Measurements from ENCODE around the gene ANGPTL5.

The ANGPTL5 gene

DNA sequence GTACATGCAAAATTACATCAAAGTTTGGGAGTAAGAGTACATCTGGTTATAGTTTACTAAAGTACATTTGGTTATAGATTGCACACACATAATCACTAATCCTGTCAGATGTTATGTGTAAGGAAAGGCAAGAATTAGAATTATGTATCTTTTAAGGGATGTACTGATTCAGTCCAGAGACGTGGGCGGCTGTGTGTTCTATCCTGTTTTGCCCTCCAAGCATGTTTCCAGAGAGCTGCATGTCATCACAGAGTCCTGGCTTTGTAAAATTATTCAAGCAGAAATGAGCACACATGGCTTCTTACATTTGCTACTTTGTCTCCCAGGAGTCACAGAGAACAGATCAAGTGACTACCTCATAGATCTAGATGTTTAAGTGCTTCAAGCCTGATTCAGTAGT is 34.7 kb downstream of the ANGPTL5 start:
- no peak overlapping the region for H3K9ac ChIP-seq (ENCODE audit: low read length)
- H3K14ac ChIP-seq (ENCODE audit: low read length in 2 of 2): no peak overlapping the region
- H3K4me3 ChIP-seq (ENCODE audit: insufficient read depth in 1 of 2, low read depth in 1 of 2, low read length in 2 of 2): no peak overlapping the region
- H2AFZ ChIP-seq (ENCODE audit: low read depth, low read length): no peak overlapping the region
- H3K18ac ChIP-seq (ENCODE audit: low read depth in 1 of 2, low read length in 2 of 2): no peak overlapping the region
- H3K4me1 ChIP-seq (ENCODE audit: control insufficient read depth, insufficient read depth, low read depth, low read length): no peaks in the 10 kb centered on the region
- H3K4ac ChIP-seq (ENCODE audit: low read depth in 1 of 2, low read length in 2 of 2): no peak overlapping the region
- no peak overlapping the region for H2BK12ac ChIP-seq (ENCODE audit: low read length in 2 of 2)
- H3K4me2 ChIP-seq (ENCODE audit: low read length, poor library complexity, severe bottlenecking): no peak overlapping the region
- no peak overlapping the region for H4K91ac ChIP-seq (ENCODE audit: low read length)
- DNase-seq: no peak
- H2AK5ac ChIP-seq (ENCODE audit: low read length, severe bottlenecking): no peak overlapping the region
- no peak overlapping the region for H4K8ac ChIP-seq (ENCODE audit: low read length)
- no peaks in the 10 kb centered on the region for H3K27me3 ChIP-seq (ENCODE audit: control insufficient read depth in 1 of 2, insufficient read depth in 1 of 2, low read length in 2 of 2)
- H3K79me1 ChIP-seq (replicated peaks; ENCODE audit: low read length, poor library complexity, severe bottlenecking): no peaks in the 10 kb centered on the region
- no peak overlapping the region for H2BK5ac ChIP-seq (ENCODE audit: low read depth, low read length, poor library complexity, severe bottlenecking)
- no peak overlapping the region for H2BK15ac ChIP-seq (ENCODE audit: low read depth, poor library complexity, severe bottlenecking)
- no peaks in the 10 kb centered on the region for H3K36me3 ChIP-seq (ENCODE audit: control insufficient read depth in 1 of 2, insufficient read depth in 2 of 2, low read depth in 1 of 2, low read length in 2 of 2)
- H3K23ac ChIP-seq (ENCODE audit: low read length in 2 of 2): no peak overlapping the region
- H3K9me3 ChIP-seq (ENCODE audit: control insufficient read depth, low read length): no peaks in the 10 kb centered on the region
- 86% methylated on average over 2 of the region's 2 CpGs for WGBS
- no peak overlapping the region for H2BK120ac ChIP-seq (ENCODE audit: low read depth, low read length)
- H3K27ac ChIP-seq (ENCODE audit: low read length, poor library complexity, severe bottlenecking): no peak overlapping the region

DNA sequence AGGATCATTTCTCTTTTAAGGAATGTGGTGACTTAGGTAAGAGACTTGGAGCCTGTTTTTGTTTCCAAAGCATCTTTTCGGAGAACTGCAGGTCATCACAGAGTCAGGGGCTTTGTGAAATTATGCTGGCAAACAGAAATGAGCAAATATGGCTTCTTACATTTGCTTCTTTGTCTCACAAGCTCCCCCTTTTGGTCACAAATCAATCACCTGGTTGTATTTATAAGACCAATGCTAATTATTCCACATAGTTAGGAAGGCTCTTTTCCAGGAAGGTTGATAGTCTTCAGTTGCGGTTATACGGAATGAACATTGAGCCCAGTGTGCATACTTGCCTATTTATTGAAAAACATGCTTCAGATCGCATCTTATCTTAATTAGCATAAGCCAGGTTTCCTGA is 36.1 kb downstream of the ANGPTL5 start:
- Histone ChIP-seq H3K9ac (ENCODE audit: low read length) (no peak overlapping the region), H2BK12ac (ENCODE audit: low read length in 2 of 2) (no peak overlapping the region), H3K79me1 (replicated peaks; ENCODE audit: low read length, poor library complexity, severe bottlenecking) (no peaks in the 10 kb centered on the region), H3K18ac (ENCODE audit: low read depth in 1 of 2, low read length in 2 of 2) (no peak overlapping the region), H3K14ac (ENCODE audit: low read length in 2 of 2) (no peak overlapping the region), H4K91ac (ENCODE audit: low read length) (no peak overlapping the region), H3K27me3 (ENCODE audit: control insufficient read depth in 1 of 2, insufficient read depth in 1 of 2, low read length in 2 of 2) (no peaks in the 10 kb centered on the region), H2AK5ac (ENCODE audit: low read length, severe bottlenecking) (no peak overlapping the region), H3K4me3 (ENCODE audit: insufficient read depth in 1 of 2, low read depth in 1 of 2, low read length in 2 of 2) (no peak overlapping the region), H3K36me3 (ENCODE audit: control insufficient read depth in 1 of 2, insufficient read depth in 2 of 2, low read depth in 1 of 2, low read length in 2 of 2) (no peaks in the 10 kb centered on the region), H2BK5ac (ENCODE audit: low read depth, low read length, poor library complexity, severe bottlenecking) (no peak overlapping the region), H2BK120ac (ENCODE audit: low read depth, low read length) (no peak overlapping the region), H2AFZ (ENCODE audit: low read depth, low read length) (no peak overlapping the region), H4K8ac (ENCODE audit: low read length) (no peak overlapping the region), H3K9me3 (ENCODE audit: control insufficient read depth, low read length) (no peaks in the 10 kb centered on the region), H3K4me2 (ENCODE audit: low read length, poor library complexity, severe bottlenecking) (no peak overlapping the region), H3K23ac (ENCODE audit: low read length in 2 of 2) (no peak overlapping the region), H2BK15ac (ENCODE audit: low read depth, poor library complexity, severe bottlenecking) (no peak overlapping the region), H3K27ac (ENCODE audit: low read length, poor library complexity, severe bottlenecking) (no peak overlapping the region), H3K4me1 (ENCODE audit: control insufficient read depth, insufficient read depth, low read depth, low read length) (no peaks in the 10 kb centered on the region), H3K4ac (ENCODE audit: low read depth in 1 of 2, low read length in 2 of 2) (no peak overlapping the region)
- peak; percentile 62 for DNase-seq
- WGBS: 82% methylated on average over 3 of the region's 4 CpGs

DNA sequence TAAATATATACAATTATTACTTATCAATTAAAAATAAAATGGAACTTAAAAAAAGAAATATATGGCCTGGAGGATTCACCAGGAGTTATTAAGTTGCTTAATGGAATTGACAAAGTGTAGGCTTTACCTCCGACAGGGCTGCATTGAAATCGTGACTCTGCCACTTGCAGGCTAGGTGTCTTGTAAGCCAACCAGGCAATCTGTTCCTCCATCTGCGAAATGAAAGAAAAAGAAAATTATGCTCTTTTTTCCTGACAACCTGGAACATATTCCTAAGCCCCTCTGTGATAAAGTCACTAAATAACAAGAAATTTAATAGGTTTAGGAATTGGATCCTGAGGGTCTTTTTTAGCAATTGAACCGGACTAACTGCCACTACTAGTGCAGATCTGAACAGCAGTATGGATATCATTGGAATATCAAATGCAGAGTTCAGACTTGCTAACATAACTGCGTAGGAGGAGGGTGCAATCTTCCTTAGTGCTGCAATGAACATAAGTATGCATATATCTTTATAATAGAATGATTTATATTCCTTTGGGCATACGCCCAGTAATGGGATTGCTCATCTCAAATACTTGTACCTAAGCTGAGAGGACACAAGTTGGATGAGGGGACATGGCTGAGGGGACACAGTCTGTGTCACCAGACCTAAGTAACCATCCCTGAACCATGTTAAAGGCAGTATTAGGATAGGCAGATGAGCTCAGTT is 44.0 kb downstream of the ANGPTL5 start:
- Histone ChIP-seq H3K27me3 (ENCODE audit: control insufficient read depth in 1 of 2, insufficient read depth in 1 of 2, low read length in 2 of 2) (no peaks in the 10 kb centered on the region), H3K4me3 (ENCODE audit: insufficient read depth in 1 of 2, low read depth in 1 of 2, low read length in 2 of 2) (no peak overlapping the region), H4K8ac (ENCODE audit: low read length) (no peak overlapping the region), H3K27ac (ENCODE audit: low read length, poor library complexity, severe bottlenecking) (no peak overlapping the region), H3K9me3 (ENCODE audit: control insufficient read depth, low read length) (no peaks in the 10 kb centered on the region), H3K14ac (ENCODE audit: low read length in 2 of 2) (no peak overlapping the region), H3K4ac (ENCODE audit: low read depth in 1 of 2, low read length in 2 of 2) (no peak overlapping the region), H2BK15ac (ENCODE audit: low read depth, poor library complexity, severe bottlenecking) (no peak overlapping the region), H2BK5ac (ENCODE audit: low read depth, low read length, poor library complexity, severe bottlenecking) (no peak overlapping the region), H2AK5ac (ENCODE audit: low read length, severe bottlenecking) (no peak overlapping the region), H3K4me2 (ENCODE audit: low read length, poor library complexity, severe bottlenecking) (no peak overlapping the region), H3K23ac (ENCODE audit: low read length in 2 of 2) (no peak overlapping the region), H3K36me3 (ENCODE audit: control insufficient read depth in 1 of 2, insufficient read depth in 2 of 2, low read depth in 1 of 2, low read length in 2 of 2) (no peaks in the 10 kb centered on the region), H3K79me1 (replicated peaks; ENCODE audit: low read length, poor library complexity, severe bottlenecking) (no peaks in the 10 kb centered on the region), H3K9ac (ENCODE audit: low read length) (no peak overlapping the region), H3K18ac (ENCODE audit: low read depth in 1 of 2, low read length in 2 of 2) (no peak overlapping the region), H2BK12ac (ENCODE audit: low read length in 2 of 2) (no peak overlapping the region), H2BK120ac (ENCODE audit: low read depth, low read length) (no peak overlapping the region), H2AFZ (ENCODE audit: low read depth, low read length) (no peak overlapping the region), H4K91ac (ENCODE audit: low read length) (no peak overlapping the region), H3K4me1 (ENCODE audit: control insufficient read depth, insufficient read depth, low read depth, low read length) (no peaks in the 10 kb centered on the region)
- 97% methylated on average over 4 of the region's 6 CpGs for WGBS
- no peak for DNase-seq

DNA sequence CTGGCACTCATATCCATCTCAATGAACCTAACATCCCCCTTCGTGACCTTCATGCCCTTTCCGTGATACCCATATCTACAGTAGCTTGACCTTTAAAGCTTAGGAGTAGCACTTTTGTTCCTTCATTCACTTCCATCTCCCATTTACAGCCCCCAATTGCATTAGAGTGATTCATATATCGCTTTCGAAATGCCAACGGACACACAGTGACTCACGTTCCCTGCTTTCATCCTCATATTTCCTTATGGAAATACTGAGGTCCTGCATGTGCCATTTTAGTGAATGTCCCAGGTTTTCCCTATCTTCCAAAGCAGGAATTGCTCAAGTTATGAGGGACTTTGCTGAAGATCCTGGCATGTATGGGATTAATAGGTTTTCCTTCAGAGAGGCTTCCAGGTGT is 45.8 kb downstream of the ANGPTL5 start:
- Histone ChIP-seq H2AK5ac (ENCODE audit: low read length, severe bottlenecking) (no peak overlapping the region), H4K91ac (ENCODE audit: low read length) (no peak overlapping the region), H3K4me2 (ENCODE audit: low read length, poor library complexity, severe bottlenecking) (no peak overlapping the region), H3K9me3 (ENCODE audit: control insufficient read depth, low read length) (no peaks in the 10 kb centered on the region), H3K18ac (ENCODE audit: low read depth in 1 of 2, low read length in 2 of 2) (no peak overlapping the region), H3K4me3 (ENCODE audit: insufficient read depth in 1 of 2, low read depth in 1 of 2, low read length in 2 of 2) (no peak overlapping the region), H2BK120ac (ENCODE audit: low read depth, low read length) (no peak overlapping the region), H3K14ac (ENCODE audit: low read length in 2 of 2) (no peak overlapping the region), H3K4me1 (ENCODE audit: control insufficient read depth, insufficient read depth, low read depth, low read length) (no peaks in the 10 kb centered on the region), H4K8ac (ENCODE audit: low read length) (no peak overlapping the region), H2BK15ac (ENCODE audit: low read depth, poor library complexity, severe bottlenecking) (no peak overlapping the region), H2AFZ (ENCODE audit: low read depth, low read length) (no peak overlapping the region), H3K79me1 (replicated peaks; ENCODE audit: low read length, poor library complexity, severe bottlenecking) (no peaks in the 10 kb centered on the region), H2BK5ac (ENCODE audit: low read depth, low read length, poor library complexity, severe bottlenecking) (no peak overlapping the region), H2BK12ac (ENCODE audit: low read length in 2 of 2) (no peak overlapping the region), H3K36me3 (ENCODE audit: control insufficient read depth in 1 of 2, insufficient read depth in 2 of 2, low read depth in 1 of 2, low read length in 2 of 2) (no peaks in the 10 kb centered on the region), H3K4ac (ENCODE audit: low read depth in 1 of 2, low read length in 2 of 2) (no peak overlapping the region), H3K27me3 (ENCODE audit: control insufficient read depth in 1 of 2, insufficient read depth in 1 of 2, low read length in 2 of 2) (no peaks in the 10 kb centered on the region), H3K9ac (ENCODE audit: low read length) (no peak overlapping the region), H3K23ac (ENCODE audit: low read length in 2 of 2) (no peak overlapping the region), H3K27ac (ENCODE audit: low read length, poor library complexity, severe bottlenecking) (no peak overlapping the region)
- DNase-seq: peak; percentile 79
- WGBS: 35% methylated on average over 6 of the region's 6 CpGs

Measured in mesenchymal stem cell (in vitro differentiated cells and primary cell).